Nephron (organoid): ENCODE measurements around the gene KRTAP5-8.

ENCODE experiments used
- H3K27ac Mint-ChIP-seq, 3 experiments: 2 replicates each; pipeline ENCODE4 v1.8.0; 2020; ENCODE audit warnings: mixed read lengths in 3 of 3, mild to moderate bottlenecking in 2 of 3, moderate library complexity in 1 of 3
- H3K27me3 Mint-ChIP-seq: 2 replicates; pipeline ENCODE4 v1.8.0; 2021; ENCODE audit warnings: low read depth, mild to moderate bottlenecking, moderate library complexity, mixed read lengths
- H3K36me3 Mint-ChIP-seq: 2 replicates; pipeline ENCODE4 v1.8.0; 2020; ENCODE audit warnings: low read depth, mixed read lengths
- H3K4me1 Mint-ChIP-seq: 2 replicates; pipeline ENCODE4 v1.8.0; 2020; ENCODE audit warnings: mixed read lengths
- H3K4me3 Mint-ChIP-seq, 3 experiments: 2 replicates each; pipeline ENCODE4 v1.8.0; 2020; ENCODE audit warnings: mild to moderate bottlenecking in 3 of 3, mixed read lengths in 3 of 3, moderate library complexity in 2 of 3
- H3K9me3 Mint-ChIP-seq: 2 replicates; pipeline ENCODE4 v1.8.0; 2020; ENCODE audit warnings: mixed read lengths
- TF ChIP-seq, protein P1 (sequence below), 3 experiments: fragments of 200-600 bp; sonication (generic); IDR thresholded peaks; one replicate each; pipeline ENCODE4 v1.5.0; 2021; ENCODE audit warnings: antibody characterized with exemption in 3 of 3; ENCODE audit not compliant: unreplicated experiment in 3 of 3

The KRTAP5-8 gene

DNA sequence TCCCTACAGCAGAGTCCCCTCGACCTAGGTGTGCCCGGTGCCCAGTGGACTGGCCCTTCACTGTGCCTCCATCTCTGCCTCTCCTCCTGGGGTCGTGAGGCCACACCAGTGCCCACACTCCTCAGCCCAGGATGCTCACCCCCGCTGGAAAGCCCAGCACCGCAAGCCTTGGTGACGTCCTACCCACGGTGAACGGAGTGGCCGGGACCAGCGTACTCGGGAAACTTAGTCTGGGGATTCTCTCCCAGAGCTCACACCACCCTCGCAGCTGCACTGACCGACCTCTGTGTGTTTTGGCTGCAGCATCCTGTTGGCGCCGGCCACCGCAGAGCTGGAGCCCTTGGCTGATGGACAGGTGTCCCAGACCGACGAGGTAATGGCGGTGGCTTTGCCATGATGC is 46.3 kb upstream of the KRTAP5-8 start:
- no peaks in the 10 kb centered on the region for H3K27me3 Mint-ChIP-seq
- H3K4me1 Mint-ChIP-seq: peaks cover 20% of the 10 kb centered on the region
- H3K4me3 Mint-ChIP-seq: no peak overlapping the region
- no peak overlapping the region for H3K27ac Mint-ChIP-seq
- no peaks in the 10 kb centered on the region for H3K9me3 Mint-ChIP-seq
- TF ChIP-seq, protein P1, sequence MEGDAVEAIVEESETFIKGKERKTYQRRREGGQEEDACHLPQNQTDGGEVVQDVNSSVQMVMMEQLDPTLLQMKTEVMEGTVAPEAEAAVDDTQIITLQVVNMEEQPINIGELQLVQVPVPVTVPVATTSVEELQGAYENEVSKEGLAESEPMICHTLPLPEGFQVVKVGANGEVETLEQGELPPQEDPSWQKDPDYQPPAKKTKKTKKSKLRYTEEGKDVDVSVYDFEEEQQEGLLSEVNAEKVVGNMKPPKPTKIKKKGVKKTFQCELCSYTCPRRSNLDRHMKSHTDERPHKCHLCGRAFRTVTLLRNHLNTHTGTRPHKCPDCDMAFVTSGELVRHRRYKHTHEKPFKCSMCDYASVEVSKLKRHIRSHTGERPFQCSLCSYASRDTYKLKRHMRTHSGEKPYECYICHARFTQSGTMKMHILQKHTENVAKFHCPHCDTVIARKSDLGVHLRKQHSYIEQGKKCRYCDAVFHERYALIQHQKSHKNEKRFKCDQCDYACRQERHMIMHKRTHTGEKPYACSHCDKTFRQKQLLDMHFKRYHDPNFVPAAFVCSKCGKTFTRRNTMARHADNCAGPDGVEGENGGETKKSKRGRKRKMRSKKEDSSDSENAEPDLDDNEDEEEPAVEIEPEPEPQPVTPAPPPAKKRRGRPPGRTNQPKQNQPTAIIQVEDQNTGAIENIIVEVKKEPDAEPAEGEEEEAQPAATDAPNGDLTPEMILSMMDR (IDR thresholded peaks at IDR 0.05; ENCODE audit: unreplicated experiment in 3 of 3): no peak
- H3K36me3 Mint-ChIP-seq: peaks cover 57% of the 10 kb centered on the region

DNA sequence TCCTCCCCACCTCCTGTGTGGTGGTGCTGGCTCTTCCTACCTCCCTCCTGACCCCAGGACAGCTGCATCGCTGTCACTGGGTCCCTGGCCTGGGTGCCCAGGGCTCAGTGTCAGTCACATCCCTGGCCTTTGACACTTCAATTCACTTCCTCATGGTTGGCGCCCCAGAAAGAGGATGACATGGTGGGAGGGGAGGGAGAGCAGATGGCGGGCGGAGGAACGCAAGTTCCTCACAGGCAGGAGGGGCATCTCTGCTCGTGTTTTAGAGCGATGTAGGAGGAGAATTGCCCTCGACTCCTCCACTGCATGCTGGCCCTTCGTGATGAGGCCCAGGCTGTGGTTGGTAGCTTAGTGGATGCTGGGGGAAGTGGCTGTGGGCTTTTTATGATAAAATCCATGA is 45.9 kb upstream of the KRTAP5-8 start:
- Mint-ChIP-seq H3K27ac (no peak overlapping the region), H3K27me3 (no peaks in the 10 kb centered on the region), H3K9me3 (no peaks in the 10 kb centered on the region), H3K4me3 (no peak overlapping the region), H3K4me1 (peaks cover 20% of the 10 kb centered on the region), H3K36me3 (peaks cover 59% of the 10 kb centered on the region)
- TF ChIP-seq, protein P1 (IDR thresholded peaks at IDR 0.05; ENCODE audit: unreplicated experiment in 3 of 3): no peak

DNA sequence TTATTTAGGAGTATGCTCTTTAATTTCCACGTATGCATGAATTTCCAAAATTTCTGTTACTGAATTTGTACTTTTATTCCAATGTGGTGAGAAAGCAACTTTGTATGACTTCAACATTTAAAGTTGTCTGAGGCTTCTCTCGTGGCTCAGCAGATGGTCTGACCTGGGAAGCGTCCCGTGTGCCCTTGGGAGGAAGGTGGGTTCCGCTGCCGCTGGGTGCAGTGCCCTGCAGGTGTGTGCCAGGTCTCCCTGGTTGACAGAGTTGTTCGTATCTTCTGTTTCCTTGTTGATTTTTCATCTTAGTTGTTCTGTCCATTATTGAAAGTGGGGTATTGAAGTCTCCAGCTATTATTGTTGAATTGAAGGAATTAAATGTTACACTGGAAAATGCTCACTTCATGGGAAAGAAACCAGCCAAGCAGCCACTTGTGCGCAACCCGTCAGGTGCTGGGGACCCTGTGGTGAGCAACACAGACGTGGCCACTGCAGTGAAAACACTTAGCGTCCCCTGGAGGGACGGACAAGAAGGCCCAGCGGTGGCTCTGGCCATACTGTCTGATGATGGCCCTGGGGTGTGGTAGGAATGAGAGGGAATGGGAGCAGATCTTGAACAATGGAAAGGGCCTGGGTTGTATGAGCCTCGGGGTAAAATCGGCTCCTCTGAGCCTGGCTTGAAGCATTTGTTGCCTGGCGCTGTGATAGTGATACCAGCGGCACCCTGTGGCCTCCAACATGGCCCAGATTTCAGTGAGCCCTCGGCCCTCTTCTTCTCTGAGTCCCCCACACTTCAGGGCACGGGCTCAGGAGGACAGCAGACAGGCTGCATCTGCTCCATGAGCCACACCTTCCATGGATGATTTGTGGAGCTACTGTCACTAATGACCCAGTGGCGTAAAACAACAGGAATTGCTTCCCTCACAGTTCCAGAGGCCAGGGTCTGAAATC is 42.3 kb upstream of the KRTAP5-8 start:
- no peaks in the 10 kb centered on the region for H3K4me1 Mint-ChIP-seq
- no peaks in the 10 kb centered on the region for H3K27me3 Mint-ChIP-seq

DNA sequence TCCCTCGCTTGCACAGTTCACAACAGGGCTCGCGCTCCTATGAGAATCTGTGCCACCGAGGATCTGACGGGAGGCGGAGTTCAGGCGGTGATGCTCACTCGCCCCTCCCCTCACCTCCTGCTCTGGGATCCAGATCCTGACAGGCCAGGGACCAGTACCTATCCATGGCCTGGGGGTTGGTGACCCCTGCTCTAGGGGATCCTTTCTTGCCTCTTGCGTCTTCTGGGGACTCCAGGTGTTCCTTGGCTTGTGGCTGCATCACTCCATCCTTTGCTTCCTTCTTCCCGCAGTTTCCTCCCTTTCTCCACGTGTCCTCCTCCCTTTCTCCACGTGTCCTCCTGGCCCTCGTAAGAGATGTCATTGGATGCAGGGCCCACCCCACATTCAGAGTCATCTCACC is 41.4 kb upstream of the KRTAP5-8 start:
- Mint-ChIP-seq H3K27me3 (no peaks in the 10 kb centered on the region), H3K9me3 (no peaks in the 10 kb centered on the region), H3K27ac (no peak overlapping the region), H3K4me1 (no peaks in the 10 kb centered on the region), H3K4me3 (no peak overlapping the region), H3K36me3 (peaks cover 65% of the 10 kb centered on the region)
- TF ChIP-seq, protein P1 (IDR thresholded peaks at IDR 0.05; ENCODE audit: unreplicated experiment in 3 of 3): no peak

More for the DNA sequence above, 42.3 kb upstream of the KRTAP5-8 start:
- Mint-ChIP-seq H3K27ac (no peak overlapping the region), H3K9me3 (no peaks in the 10 kb centered on the region), H3K36me3 (peaks cover 62% of the 10 kb centered on the region), H3K4me3 (no peak overlapping the region)
- TF ChIP-seq, protein P1 (IDR thresholded peaks at IDR 0.05; ENCODE audit: unreplicated experiment in 3 of 3): no peak

DNA sequence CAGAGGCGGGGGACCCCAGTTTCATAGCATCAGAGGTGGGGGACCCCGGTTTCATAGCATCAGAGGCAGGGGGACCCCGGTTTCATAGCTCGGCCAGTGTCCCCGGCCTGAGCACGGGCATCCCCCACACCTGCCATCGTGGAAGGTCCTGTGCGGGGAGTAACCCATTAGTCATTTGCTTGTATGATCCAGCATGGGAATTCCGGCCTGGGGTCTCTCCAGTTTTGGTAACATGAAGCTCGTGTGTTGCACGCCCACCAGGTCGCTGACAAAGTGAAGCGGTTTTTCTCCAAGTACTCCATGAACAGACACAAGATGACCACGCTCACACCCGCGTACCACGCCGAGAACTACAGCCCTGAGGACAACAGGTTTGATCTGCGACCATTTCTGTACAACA is 39.7 kb upstream of the KRTAP5-8 start:
- Mint-ChIP-seq H3K27me3 (no peaks in the 10 kb centered on the region), H3K27ac (no peak overlapping the region), H3K9me3 (no peaks in the 10 kb centered on the region), H3K36me3 (peaks cover 55% of the 10 kb centered on the region), H3K4me3 (no peak overlapping the region), H3K4me1 (no peaks in the 10 kb centered on the region)
- TF ChIP-seq, protein P1 (IDR thresholded peaks at IDR 0.05; ENCODE audit: unreplicated experiment in 3 of 3): no peak

DNA sequence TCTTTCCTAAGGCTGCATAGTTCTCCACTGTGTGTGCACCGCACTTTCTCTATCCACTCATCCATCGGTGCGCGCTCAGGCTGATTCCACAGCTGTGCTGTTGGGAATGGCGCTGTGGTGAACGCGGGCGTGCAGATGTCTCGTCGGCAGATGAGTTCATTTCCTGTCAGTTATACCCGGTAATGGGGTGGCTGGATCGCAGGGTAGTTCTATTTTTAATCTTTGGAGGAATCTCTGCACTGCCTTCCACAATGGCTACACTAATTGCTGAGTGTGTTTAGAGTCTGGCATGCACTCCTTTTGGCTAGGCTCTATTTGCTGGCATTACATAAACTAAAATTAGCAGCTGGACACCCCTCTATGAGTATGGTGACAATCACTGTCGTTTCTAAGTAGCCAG is 38.7 kb upstream of the KRTAP5-8 start:
- no peaks in the 10 kb centered on the region for H3K4me1 Mint-ChIP-seq
- no peaks in the 10 kb centered on the region for H3K27me3 Mint-ChIP-seq
- H3K9me3 Mint-ChIP-seq: no peaks in the 10 kb centered on the region
- no peak overlapping the region for H3K4me3 Mint-ChIP-seq
- TF ChIP-seq, protein P1 (IDR thresholded peaks at IDR 0.05; ENCODE audit: unreplicated experiment in 3 of 3): no peak
- H3K27ac Mint-ChIP-seq: no peak overlapping the region
- peaks cover 50% of the 10 kb centered on the region for H3K36me3 Mint-ChIP-seq
